Measurements from ENCODE around the gene C16orf96. TPM values are rescaled to one million over a fixed set of nuclear protein-coding genes. Genes with fewer than 3 reads are reported as not detected.
A peak's percentile ranks its signal among the peaks of the same experiment; 100 is the strongest.

C16orf96 gene
- total and polyA plus RNA-seq, 2 of the 8 experiments (the other 6 are each of a cell fraction or from before 2014, with no cell fraction given): 1.0 to 1.3 TPM

GRCh38 chr16:4613636-4614570 lies 57.8 kb downstream of the C16orf96 start:
- peaks cover 12% of the 10 kb centered on the region for H3K23me2 ChIP-seq (ENCODE audit: low read depth, low read length)
- H3K9ac ChIP-seq (replicated peaks in 1 of 4; ENCODE audit: extremely low read depth in 1 of 4, low read depth in 3 of 4, low read length in 3 of 4): peak overlapping the region; percentile 86 to 97 (median 94)
- 3% methylated on average over 47 of the region's 92 CpGs; no CpG with 5 or more reads in 1 of the 2 experiments for WGBS, 2 experiments (ENCODE audit: extremely low coverage in 1 of 2, insufficient coverage in 1 of 2, insufficient read length in 1 of 2, insufficient replicate concordance in 2 of 2, low coverage in 1 of 2, low lambda C conversion rate in 2 of 2, missing lambda C conversion rate in 1 of 2)
- H3K36me3 ChIP-seq (ENCODE audit: control insufficient read depth in 2 of 4, insufficient read depth in 4 of 4, low read length in 3 of 4): peaks cover 0 to 8% (median 3%) of the 10 kb centered on the region in 4 experiments; a peak in 2 of 8 replicates
- peaks cover 0 to 49% (median 35%) of the 10 kb centered on the region in 4 experiments; a peak in 6 of 7 replicates for H3K4me1 ChIP-seq (replicated peaks in 1 of 4; ENCODE audit: control insufficient read depth in 3 of 4, insufficient read depth in 4 of 4, low read length in 3 of 4)
- H2BK20ac ChIP-seq (ENCODE audit: low read length): no peak overlapping the region
- no peak overlapping the region for H3K14ac ChIP-seq (ENCODE audit: insufficient read length)
- peaks cover 13 to 45% of the 10 kb centered on the region in 2 experiments; a peak in 3 of 4 replicates for H3K79me2 ChIP-seq (ENCODE audit: control insufficient read depth in 1 of 2, insufficient read depth in 2 of 2, low read length in 2 of 2)
- no peaks in the 10 kb centered on the region for H3K9me3 ChIP-seq (ENCODE audit: insufficient read depth in 2 of 2, low read depth in 1 of 2, low read length in 1 of 2)
- H4K5ac ChIP-seq (ENCODE audit: insufficient read length, low read depth, low read length): no peak overlapping the region
- no peak overlapping the region for H3K23ac ChIP-seq (ENCODE audit: insufficient read length)
- H4K91ac ChIP-seq (replicated peaks; ENCODE audit: insufficient read length, low read length): peak overlapping the region; percentile 97
- H3K4ac ChIP-seq (replicated peaks; ENCODE audit: insufficient read length, low read depth, low read length): peak overlapping the region; percentile 65
- H3K79me1 ChIP-seq (ENCODE audit: low read depth, low read length): peaks cover 9% of the 10 kb centered on the region; the same call in 1 of the 2 replicates
- peak overlapping the region; percentile 97 for H2BK5ac ChIP-seq (ENCODE audit: low read depth, low read length)
- POLR2A ChIA-PET (ENCODE audit: partially characterized antibody): interaction anchor here (0.5 to 13.3 kb wide), 17 partner anchors 9 to 239 kb away, joined by 3 to 126 read pairs (median 4); partner anchors contain the start of genes MGRN1 and ZNF500
- peak overlapping the region; percentile 95 to 97 for H3K4me2 ChIP-seq (ENCODE audit: insufficient read depth in 1 of 2, low read depth in 2 of 2, low read length in 2 of 2)
- DNase-seq (ENCODE audit: low read depth in 1 of 2, low spot score in 2 of 2) (no peak), FAIRE-seq (no peak)
- peak overlapping the region; percentile 91 for H3K27ac ChIP-seq (ENCODE audit: low read depth, low read length)
- peak overlapping the region; percentile 64 for H2BK120ac ChIP-seq (replicated peaks; ENCODE audit: low read depth, low read length)
- H3K18ac ChIP-seq (ENCODE audit: extremely low read depth, low read length): peak overlapping the region; percentile 55
- H4K20me1 ChIP-seq (replicated peaks in 1 of 2; ENCODE audit: control insufficient read depth in 1 of 2, insufficient read depth in 2 of 2, low read length in 2 of 2): peaks cover 10 to 21% of the 10 kb centered on the region in 2 experiments
- H2AFZ ChIP-seq (ENCODE audit: low read length): no peak overlapping the region
- peak overlapping the region; percentile 77; the same call in 1 of the 2 replicates for H2BK12ac ChIP-seq (ENCODE audit: low read depth, low read length)
- CTCF ChIA-PET (ENCODE audit: partially characterized antibody): interaction anchor here (0.6 to 2.6 kb wide), 14 partner anchors 10 to 108 kb away, joined by 3 to 11 read pairs (median 4); no protein-coding TSS in a partner anchor
- peak overlapping the region; percentile 99 for H4K8ac ChIP-seq (ENCODE audit: extremely low read depth, insufficient read depth, low read length)
- peak overlapping the region; percentile 65; the same call in 1 of the 2 replicates for H2BK15ac ChIP-seq (ENCODE audit: low read length)
- no peaks in the 10 kb centered on the region for H3K27me3 ChIP-seq (replicated peaks in 1 of 4; ENCODE audit: control insufficient read depth in 3 of 4, extremely low read depth in 1 of 4, insufficient read depth in 3 of 4, low read length in 3 of 4)
- peak overlapping the region; percentile 82 for H3K56ac ChIP-seq (replicated peaks; ENCODE audit: insufficient read length, low read depth, low read length)
- peak overlapping the region; percentile 83 to 87 (median 85) for H3K4me3 ChIP-seq (ENCODE audit: extremely low read depth in 1 of 4, insufficient read depth in 2 of 4, low read depth in 3 of 4, low read length in 4 of 4)
- H2AK5ac ChIP-seq (ENCODE audit: low read depth, low read length): no peak overlapping the region; the same call in 1 of the 2 replicates
- TF ChIP-seq HDAC6 (IDR thresholded peaks at IDR 0.05; ENCODE audit: low read depth, low read length): no peak
- peak; percentile 41 for TF ChIP-seq ASH2L (IDR thresholded peaks at IDR 0.05; ENCODE audit: low read length)
- peak; percentile 76; the same call in 1 of the 2 replicates for TF ChIP-seq POLR2AphosphoS5 (IDR thresholded peaks at IDR 0.05; ENCODE audit: low read depth, low read length)
- no peak for TF ChIP-seq RAD21 (IDR thresholded peaks at IDR 0.05 in 1 of 2, conservative IDR thresholded peaks at IDR 0.05 in 1 of 2; ENCODE audit: low read depth in 2 of 2, low read length in 2 of 2)
- TF ChIP-seq TAF1 (IDR thresholded peaks at IDR 0.05; ENCODE audit: low read depth, low read length): 0 out of 2 replicates have a peak, but pooled peaks have one; percentile 11
- peak in 1 of 2 experiments; percentile 60; a peak in 2 of 3 replicates for TF ChIP-seq POLR2A (IDR thresholded peaks at IDR 0.05; ENCODE audit: control extremely low read depth in 1 of 2, low read depth in 2 of 2, low read length in 2 of 2)
- TF ChIP-seq KDM1A (IDR thresholded peaks at IDR 0.05; ENCODE audit: borderline replicate concordance, low read length): peak; percentile 74; the same call in 1 of the 2 replicates
- TF ChIP-seq MAX (IDR thresholded peaks at IDR 0.05): peak; percentile 88
- TF ChIP-seq TAF7 (optimal IDR thresholded peaks at IDR 0.05; ENCODE audit: borderline replicate concordance, low read depth, low read length): peak; percentile 17

Data from H1 (cell line).